ENCODE measurements around the gene ZNF879.

The ZNF879 gene

GRCh38 chr5:179023528-179024189, at the start of gene ZNF879:
ZNF879 (plus strand) TSS chr5:179023804; CDS start chr5:179025005, 1,201 bp downstream.
- peak; percentile 88 to 91 for DNase-seq (ENCODE audit: low read depth in 2 of 2)

- no peak for DNase-seq (ENCODE audit: low read depth in 2 of 2)
These were observed 42.2 kb upstream of the ZNF879 start for GRCh38 chr5:178981381-178981780.

GRCh38 chr5:178982941-178983340, 40.7 kb upstream of the ZNF879 start:
- DNase-seq (ENCODE audit: low read depth in 2 of 2) = no peak

GRCh38 chr5:178983728-178984127, 39.9 kb upstream of the ZNF879 start:
- no peak for DNase-seq (ENCODE audit: low read depth in 2 of 2)

GRCh38 chr5:178984145-178985072, 39.2 kb upstream of the ZNF879 start:
- DNase-seq (ENCODE audit: low read depth in 2 of 2) = no peak

GRCh38 chr5:178986326-178986960, 37.2 kb upstream of the ZNF879 start:
- no peak for DNase-seq (ENCODE audit: low read depth in 2 of 2)

- DNase-seq (ENCODE audit: low read depth in 2 of 2) = no peak
These were observed 35.0 kb upstream of the ZNF879 start for GRCh38 chr5:178988436-178989220.

- DNase-seq (ENCODE audit: low read depth in 2 of 2) = no peak
These were observed 34.3 kb upstream of the ZNF879 start for GRCh38 chr5:178989311-178989710.

GRCh38 chr5:178990491-178990890, 33.1 kb upstream of the ZNF879 start:
- no peak for DNase-seq (ENCODE audit: low read depth in 2 of 2)

- no peak for DNase-seq (ENCODE audit: low read depth in 2 of 2)
These were observed 32.1 kb upstream of the ZNF879 start for GRCh38 chr5:178991190-178992145.

GRCh38 chr5:178992291-178992895, 31.2 kb upstream of the ZNF879 start:
- DNase-seq (ENCODE audit: low read depth in 2 of 2) = no peak

- DNase-seq (ENCODE audit: low read depth in 2 of 2) = no peak
These were observed 30.3 kb upstream of the ZNF879 start for GRCh38 chr5:178993236-178993765.

GRCh38 chr5:178993955-178994579, 29.5 kb upstream of the ZNF879 start:
- no peak for DNase-seq (ENCODE audit: low read depth in 2 of 2)

- no peak for DNase-seq (ENCODE audit: low read depth in 2 of 2)
These were observed 28.8 kb upstream of the ZNF879 start, which contains the start of gene GRM6 for GRCh38 chr5:178994580-178995340. GRM6 (minus strand) TSS chr5:178995320; CDS start chr5:178994944, 376 bp downstream.

GRCh38 chr5:178995341-178995690, 28.3 kb upstream of the ZNF879 start:
- DNase-seq (ENCODE audit: low read depth in 2 of 2) = no peak

GRCh38 chr5:178996156-178996555, 27.4 kb upstream of the ZNF879 start:
- no peak for DNase-seq (ENCODE audit: low read depth in 2 of 2)

- DNase-seq (ENCODE audit: low read depth in 2 of 2) = no peak
These were observed 26.4 kb upstream of the ZNF879 start for GRCh38 chr5:178997191-178997590.

GRCh38 chr5:178998441-178998840, 25.2 kb upstream of the ZNF879 start:
- DNase-seq (ENCODE audit: low read depth in 2 of 2) = no peak

GRCh38 chr5:179006564-179006963, 17.0 kb upstream of the ZNF879 start:
- no peak for DNase-seq (ENCODE audit: low read depth in 2 of 2)
